ENCODE results near the gene PNMT. TPM values are rescaled to one million over a fixed set of nuclear protein-coding genes. Genes with fewer than 3 reads are reported as not detected.
A peak's percentile ranks its signal among the peaks of the same experiment; 100 is the strongest.

PNMT gene
- total and polyA plus RNA-seq, 2 of the 13 experiments (the other 11 are each of a cell fraction or from before 2014, with no cell fraction given), result 0.25 TPM; not detected in 1

- TF ChIP-seq ZNF513 (CRISPR knock-in tag; conservative IDR thresholded peaks at IDR 0.05) (no peak), ZBTB26 (CRISPR knock-in tag; IDR thresholded peaks at IDR 0.05; ENCODE audit: borderline replicate concordance) (no peak), ATF7-NPFF (CRISPR knock-in tag; IDR thresholded peaks at IDR 0.05; ENCODE audit: low read depth) (no peak), ZNF678 (CRISPR knock-in tag; IDR thresholded peaks at IDR 0.05) (no peak), BCL6 (CRISPR knock-in tag; IDR thresholded peaks at IDR 0.05) (no peak), ZNF276 (CRISPR knock-in tag; IDR thresholded peaks at IDR 0.05; ENCODE audit: low read depth) (peak; percentile 85; the same call in 1 of the 2 replicates), TBP (CRISPR knock-in tag; IDR thresholded peaks at IDR 0.05) (no peak), SRY (CRISPR knock-in tag; IDR thresholded peaks at IDR 0.05) (no peak), HNRNPH1 (optimal IDR thresholded peaks at IDR 0.05; ENCODE audit: low read depth, low read length) (no peak), ZNF619 (CRISPR knock-in tag; IDR thresholded peaks at IDR 0.05) (peak; percentile 91; the same call in 1 of the 2 replicates), CTCF (CRISPR knock-in tag; IDR thresholded peaks at IDR 0.05) (peak; percentile 96), NFRKB (IDR thresholded peaks at IDR 0.05) (no peak), POLR2G (IDR thresholded peaks at IDR 0.05; ENCODE audit: low read depth, low read length) (no peak; the same call in 1 of the 2 replicates), NCOA1 (CRISPR knock-in tag; IDR thresholded peaks at IDR 0.05) (no peak), RARA (CRISPR knock-in tag; IDR thresholded peaks at IDR 0.05) (0 out of 2 replicates have a peak, but pooled peaks have one; percentile 21), RNF2 (conservative IDR thresholded peaks at IDR 0.05; ENCODE audit: low read depth) (peak; percentile 66), ZNF720 (CRISPR knock-in tag; IDR thresholded peaks at IDR 0.05) (no peak), HNRNPUL1 (IDR thresholded peaks at IDR 0.05; ENCODE audit: low read depth, low read length) (no peak), ZNF552 (CRISPR knock-in tag; IDR thresholded peaks at IDR 0.05; ENCODE audit: borderline replicate concordance) (no peak), RBAK (CRISPR knock-in tag; IDR thresholded peaks at IDR 0.05) (no peak), ZNF326 (CRISPR knock-in tag; IDR thresholded peaks at IDR 0.05; ENCODE audit: borderline replicate concordance) (no peak), ZUFSP (CRISPR knock-in tag; IDR thresholded peaks at IDR 0.05; ENCODE audit: borderline replicate concordance) (no peak)
Measured at GRCh38 chr17:39671651-39672521, 3.6 kb downstream of the PNMT start (continued).
